ENCODE results near the gene CLDN18.

GRCh38 chr3:138047596-138048158 is 37.7 kb downstream of the CLDN18 start:
- TF ChIP-seq POLR2A (IDR thresholded peaks at IDR 0.05; ENCODE audit: low read depth, low read length) (no peak), CTCF (IDR thresholded peaks at IDR 0.05; ENCODE audit: extremely low read depth in 1 of 2, insufficient read depth in 1 of 2, low read depth in 1 of 2, low read length in 2 of 2) (no peak)
